NCI-H526 treated with DMSO at 0.1 percent for 48 hours (cell line): ENCODE results near the gene TLR8.
"Not testable (repeated sequence)": the region's sequence is repeated elsewhere in the genome, so short reads cannot be mapped to it uniquely, and the experiment has no call there.

ENCODE experiments used
- DNase-seq: peaks from one replicate; lab custom pipeline; 2025; lab: John Stamatoyannopoulos, UW

The TLR8 gene

GRCh38 chrX:12898073-12898472 lies 8.3 kb upstream of the TLR8 start:
- no peak for DNase-seq

GRCh38 chrX:12899506-12899905 lies 6.9 kb upstream of the TLR8 start:
- no peak for DNase-seq

DNA sequence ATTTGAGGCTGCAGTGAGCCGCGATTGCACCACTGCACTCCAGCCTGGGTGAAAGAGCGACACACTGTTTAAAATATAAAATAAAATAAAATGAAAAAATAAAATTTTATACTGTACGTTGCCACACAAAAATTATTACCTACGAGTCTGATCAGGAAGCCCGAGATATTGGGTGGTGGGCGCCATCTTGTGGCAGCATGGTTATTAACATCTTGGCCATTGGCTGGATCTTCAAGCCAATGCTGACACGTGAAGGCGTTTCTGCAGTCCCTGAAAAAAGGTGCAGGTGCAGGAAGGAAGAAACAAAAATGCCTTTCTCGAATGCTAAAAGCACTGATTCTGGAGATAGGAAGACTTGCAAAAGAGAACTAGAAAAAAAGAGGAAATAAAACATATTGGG lies 4.9 kb upstream of the TLR8 start:
- DNase-seq: peak; percentile 10

- DNase-seq: no peak
Measured at GRCh38 chrX:12903646-12904045, 2.8 kb upstream of the TLR8 start.

GRCh38 chrX:12910423-12911121 lies 4.2 kb downstream of the TLR8 start:
- no peak for DNase-seq

- DNase-seq: no peak
Measured at GRCh38 chrX:12911122-12911470, 4.7 kb downstream of the TLR8 start.

DNA sequence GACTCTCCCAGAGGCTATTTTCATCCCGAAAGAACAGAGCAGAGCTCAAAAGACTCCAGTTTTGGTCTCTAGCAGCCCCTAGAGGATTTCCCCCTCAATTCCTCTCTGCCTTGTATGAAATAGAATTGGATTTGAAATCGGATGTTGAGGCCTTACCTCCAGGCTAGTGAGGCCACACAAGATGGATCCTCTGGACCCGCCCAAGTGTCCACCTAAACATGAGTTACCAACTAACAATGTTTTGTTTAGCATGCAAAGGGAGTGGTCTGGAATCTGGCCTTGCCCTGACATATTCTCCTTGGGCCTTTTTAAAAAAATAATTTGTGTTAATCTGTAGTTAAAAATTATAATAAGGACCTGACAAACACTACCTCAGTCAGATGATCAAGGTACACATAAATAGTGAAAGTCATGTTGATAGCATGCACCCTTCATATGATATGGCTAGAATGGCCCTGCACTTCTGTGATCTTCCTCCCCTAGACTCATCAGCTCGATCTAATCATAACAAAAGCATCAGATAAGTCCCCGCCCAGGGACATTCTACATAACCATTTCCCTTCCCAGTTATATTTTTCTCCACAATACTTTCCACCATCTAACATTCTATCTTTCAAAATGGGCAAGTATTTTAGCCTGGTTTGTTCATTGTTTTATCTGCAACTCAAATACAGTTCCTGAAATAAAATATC lies 6.5 kb downstream of the TLR8 start:
- DNase-seq: no peak

GRCh38 chrX:12917753-12918152 lies 11.3 kb downstream of the TLR8 start:
- no peak for DNase-seq

DNA sequence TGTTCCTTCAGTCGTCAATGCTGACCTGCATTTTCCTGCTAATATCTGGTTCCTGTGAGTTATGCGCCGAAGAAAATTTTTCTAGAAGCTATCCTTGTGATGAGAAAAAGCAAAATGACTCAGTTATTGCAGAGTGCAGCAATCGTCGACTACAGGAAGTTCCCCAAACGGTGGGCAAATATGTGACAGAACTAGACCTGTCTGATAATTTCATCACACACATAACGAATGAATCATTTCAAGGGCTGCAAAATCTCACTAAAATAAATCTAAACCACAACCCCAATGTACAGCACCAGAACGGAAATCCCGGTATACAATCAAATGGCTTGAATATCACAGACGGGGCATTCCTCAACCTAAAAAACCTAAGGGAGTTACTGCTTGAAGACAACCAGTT lies 12.6 kb downstream of the TLR8 start:
- no peak for DNase-seq

- DNase-seq: no peak
Measured at GRCh38 chrX:12919620-12920019, 13.2 kb downstream of the TLR8 start.

- DNase-seq: no peak
Measured at GRCh38 chrX:12920990-12921389, 14.6 kb downstream of the TLR8 start.

GRCh38 chrX:12921886-12922598 lies 15.6 kb downstream of the TLR8 start:
- DNase-seq: no peak

DNA sequence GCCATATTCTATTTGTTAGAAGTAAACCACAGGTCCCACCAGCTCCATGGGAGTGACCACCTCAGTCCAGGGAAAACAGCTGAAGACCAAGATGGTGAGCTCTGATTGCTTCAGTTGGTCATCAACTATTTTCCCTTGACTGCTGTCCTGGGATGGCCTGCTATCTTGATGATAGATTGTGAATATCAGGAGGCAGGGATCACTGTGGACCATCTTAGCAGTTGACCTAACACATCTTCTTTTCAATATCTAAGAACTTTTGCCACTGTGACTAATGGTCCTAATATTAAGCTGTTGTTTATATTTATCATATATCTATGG lies 16.1 kb downstream of the TLR8 start:
- no peak for DNase-seq

DNA sequence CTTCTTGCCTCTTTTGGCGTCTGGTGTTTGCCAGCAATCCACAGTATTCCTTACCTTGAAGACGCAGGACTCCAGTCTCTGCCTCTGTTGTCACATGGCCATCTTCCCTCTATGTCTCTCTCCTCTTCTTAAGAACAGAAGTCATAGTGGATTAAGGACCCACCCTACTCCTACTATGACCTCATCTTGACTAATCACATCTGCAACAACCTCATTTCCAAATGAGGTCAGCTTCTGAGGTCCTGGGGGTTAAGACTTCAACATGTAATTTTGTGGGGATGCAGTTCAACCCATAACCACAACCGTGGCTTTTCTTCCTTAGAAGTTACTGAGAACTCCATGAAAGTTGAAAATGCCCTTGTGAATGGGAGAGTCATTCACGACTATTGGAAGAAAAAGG lies 23.3 kb downstream of the TLR8 start:
- no peak for DNase-seq

DNA sequence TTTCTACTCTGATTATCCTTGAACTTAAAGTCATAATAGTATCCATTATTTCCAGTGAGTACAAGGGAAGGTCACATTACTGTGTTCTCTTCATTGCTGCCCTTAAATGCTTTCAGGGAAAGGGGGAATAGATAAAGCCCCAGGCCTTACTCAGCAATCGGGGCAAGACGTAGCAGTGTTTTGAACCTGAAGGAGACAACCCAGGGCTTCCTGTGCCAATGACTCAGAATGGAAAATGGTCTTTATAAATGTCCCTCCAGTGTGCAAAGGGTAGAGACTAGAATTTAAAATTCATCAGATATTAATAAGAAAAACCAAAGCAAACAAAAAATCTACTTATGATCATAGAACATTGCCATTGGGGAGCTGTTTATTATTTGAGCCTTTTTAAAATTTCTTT lies 23.7 kb downstream of the TLR8 start:
- no peak for DNase-seq

- no peak for DNase-seq
Measured at GRCh38 chrX:12932244-12932643, 25.8 kb downstream of the TLR8 start.

DNA sequence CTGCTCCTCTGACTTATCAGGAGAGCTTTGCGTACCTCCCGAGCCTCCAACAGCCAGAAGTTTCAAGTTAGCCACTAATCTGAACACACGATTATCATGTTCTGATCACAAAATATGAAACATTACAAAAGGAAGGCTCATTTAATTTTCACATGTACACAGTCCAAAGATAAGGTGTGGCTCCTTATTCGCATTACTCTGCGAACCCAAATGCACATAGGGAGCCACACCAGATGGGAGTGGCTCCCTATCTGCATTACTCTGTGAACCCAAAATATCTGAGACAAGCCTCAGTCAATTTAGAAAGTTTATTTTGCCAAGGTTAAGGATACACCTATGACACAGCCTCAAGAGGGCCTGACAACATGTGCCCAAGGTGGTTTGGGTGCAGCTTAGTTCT lies 28.4 kb downstream of the TLR8 start:
- no peak for DNase-seq

- no peak for DNase-seq
Measured at GRCh38 chrX:12936947-12937346, 30.5 kb downstream of the TLR8 start.

DNA sequence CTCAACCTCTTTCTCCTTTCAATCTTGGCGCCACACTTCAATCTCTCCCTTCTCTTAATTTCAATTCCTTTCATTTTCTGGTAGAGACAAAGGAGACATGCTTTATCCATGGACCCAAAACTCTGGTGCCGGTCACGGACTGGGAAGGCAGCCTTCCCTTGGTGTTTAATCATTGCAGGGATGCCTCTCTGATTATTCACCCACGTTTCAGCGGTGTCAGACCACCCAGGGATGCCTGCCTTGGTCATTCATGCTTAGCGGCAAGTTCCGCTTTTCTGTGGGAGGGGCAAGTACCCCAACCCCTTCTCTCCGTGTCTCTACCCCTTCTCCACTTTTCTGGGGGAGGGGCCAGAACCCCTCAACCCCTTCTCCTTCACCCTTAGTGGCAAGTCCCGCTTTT lies 34.1 kb downstream of the TLR8 start:
- not testable (repeated sequence) for DNase-seq

DNA sequence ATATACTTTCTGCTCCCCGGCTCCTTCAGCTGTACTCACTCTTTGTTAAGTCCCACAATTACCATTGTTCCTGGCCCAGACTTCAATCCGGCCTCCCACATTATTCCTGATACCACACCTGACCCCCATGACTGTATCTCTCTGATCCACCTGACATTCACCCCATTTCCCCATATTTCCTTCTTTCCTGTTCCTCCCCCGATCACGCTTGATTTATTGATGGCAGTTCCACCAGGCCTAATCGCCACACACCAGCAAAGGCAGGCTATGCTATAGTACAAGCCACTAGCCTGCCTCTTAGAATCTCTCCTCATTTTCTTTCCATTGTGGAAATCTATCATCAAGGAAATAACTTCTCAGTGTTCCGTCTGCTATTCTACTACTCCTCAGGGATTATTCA lies 37.2 kb downstream of the TLR8 start:
- DNase-seq: not testable (repeated sequence)

DNA sequence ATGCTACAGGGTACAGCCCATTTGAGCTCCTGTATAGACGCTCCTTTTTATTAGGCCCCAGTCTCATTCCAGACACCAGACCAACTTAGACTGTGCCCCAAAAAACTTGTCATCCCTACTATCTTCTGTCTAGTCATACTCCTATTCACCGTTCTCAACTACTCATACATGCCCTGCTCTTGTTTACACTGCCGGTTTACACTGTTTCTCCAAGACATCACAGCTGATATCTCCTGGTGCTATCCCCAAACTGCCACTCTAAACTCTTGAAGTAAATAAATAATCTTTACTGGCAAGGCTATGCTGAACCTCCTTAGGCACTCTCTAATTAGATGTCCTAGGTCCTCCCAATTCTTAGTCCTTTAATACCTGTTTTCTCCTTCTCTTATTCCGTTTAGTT lies 38.0 kb downstream of the TLR8 start:
- not testable (repeated sequence) for DNase-seq

DNA sequence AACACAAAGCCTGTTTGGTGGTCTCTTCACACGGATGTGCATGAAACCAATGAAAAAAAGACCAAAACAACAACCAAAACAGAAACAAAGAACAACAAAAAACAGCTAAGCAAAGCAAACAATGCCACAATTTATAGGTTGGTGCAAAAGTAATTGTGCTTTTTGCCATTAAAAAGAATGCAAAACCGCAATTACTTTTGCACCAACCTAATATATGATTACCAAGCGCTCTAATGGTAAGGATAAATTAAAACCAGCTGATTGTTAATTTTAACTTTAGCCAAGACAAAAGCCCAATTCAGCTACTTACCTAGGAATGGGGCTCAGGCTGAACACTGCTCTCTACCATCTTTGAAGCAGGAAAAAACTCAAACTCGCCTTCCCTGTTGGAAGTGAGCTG lies 39.1 kb downstream of the TLR8 start:
- no peak for DNase-seq

DNA sequence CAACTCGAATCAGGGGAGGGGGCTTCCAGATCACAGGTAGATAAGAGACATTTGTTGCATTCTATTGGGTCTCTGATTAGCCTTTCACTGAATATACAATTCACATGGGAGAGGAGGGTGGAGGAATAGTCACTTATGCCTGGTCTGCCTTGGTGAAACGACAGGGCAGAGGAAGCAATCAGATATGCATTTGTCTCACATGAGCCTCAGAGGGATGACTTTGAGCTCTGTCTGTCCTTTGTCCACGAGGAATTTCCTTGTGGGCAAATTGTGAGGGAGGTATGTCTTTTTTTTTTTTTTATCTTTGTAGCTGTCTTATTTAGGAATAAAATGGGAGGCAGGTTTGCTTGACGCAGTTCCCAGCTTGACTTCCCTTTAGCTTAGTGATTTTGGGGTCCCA lies 40.0 kb downstream of the TLR8 start:
- no peak for DNase-seq
